ENCODE results near the gene LGR4. TPM values are rescaled to one million over a fixed set of nuclear protein-coding genes. Genes with fewer than 3 reads are reported as not detected.

Gene LGR4
- total and polyA plus RNA-seq, 2 of the 13 experiments (the other 11 are each of a cell fraction or from before 2014, with no cell fraction given): 42.1 to 68.7 TPM

GRCh38 chr11:27475622-27476021 lies 3.0 kb upstream of the LGR4 start (continued):
- TF ChIP-seq GLMP (CRISPR knock-in tag; IDR thresholded peaks at IDR 0.05; ENCODE audit: borderline replicate concordance) (no peak), GPBP1L1 (CRISPR knock-in tag; IDR thresholded peaks at IDR 0.05) (no peak), SRSF9 (IDR thresholded peaks at IDR 0.05; ENCODE audit: borderline replicate concordance, insufficient read depth, low read depth, low read length, poor library complexity, severe bottlenecking) (no peak), ZNF224 (CRISPR knock-in tag; IDR thresholded peaks at IDR 0.05) (no peak), PAF1 (CRISPR knock-in tag; IDR thresholded peaks at IDR 0.05) (no peak), ZNF550 (CRISPR knock-in tag; IDR thresholded peaks at IDR 0.05; ENCODE audit: borderline replicate concordance) (no peak), E2F5 (CRISPR knock-in tag; conservative IDR thresholded peaks at IDR 0.05) (no peak), NPAS2 (CRISPR knock-in tag; IDR thresholded peaks at IDR 0.05; ENCODE audit: borderline replicate concordance) (no peak), SIN3B (IDR thresholded peaks at IDR 0.05; ENCODE audit: low read length) (no peak), SCMH1 (CRISPR knock-in tag; IDR thresholded peaks at IDR 0.05; ENCODE audit: borderline replicate concordance) (no peak), GZF1 (CRISPR knock-in tag; IDR thresholded peaks at IDR 0.05) (no peak), ATF5 (CRISPR knock-in tag; IDR thresholded peaks at IDR 0.05; ENCODE audit: low read depth) (no peak), ZNF609 (CRISPR knock-in tag; IDR thresholded peaks at IDR 0.05; ENCODE audit: borderline replicate concordance) (peak; percentile 93), NCOA2 (CRISPR knock-in tag; IDR thresholded peaks at IDR 0.05) (peak; percentile 81), KAT7 (CRISPR knock-in tag; IDR thresholded peaks at IDR 0.05; ENCODE audit: borderline replicate concordance) (no peak), CREB3 (CRISPR knock-in tag; IDR thresholded peaks at IDR 0.05) (no peak), GABPA (IDR thresholded peaks at IDR 0.05; ENCODE audit: low read depth, low read length) (no peak), GABPA (CRISPR knock-in tag; IDR thresholded peaks at IDR 0.05; ENCODE audit: low read depth) (no peak), ZNF704 (CRISPR knock-in tag; IDR thresholded peaks at IDR 0.05; ENCODE audit: borderline replicate concordance) (no peak)

Measured in HepG2 (cell line).